ENCODE measurements around the gene DYNC1LI2.

- TF ChIP-seq CTCF (IDR thresholded peaks at IDR 0.05; ENCODE audit: low read depth, low read length) (no peak), EZH2phosphoT487 (IDR thresholded peaks at IDR 0.05; ENCODE audit: low read depth) (no peak)
Measured at GRCh38 chr16:66774981-66775380, 23.6 kb upstream of the DYNC1LI2 start.
